Esophagus (tissue), 2 donors: ENCODE data around the gene FOXK1. TPM values are rescaled to one million over a fixed set of nuclear protein-coding genes. Genes with fewer than 3 reads are reported as not detected.

ENCODE experiments used
- H3K27ac ChIP-seq, 2 donors: one replicate each; pipeline ENCODE4 v1.5.1; 2013; ENCODE audit warnings: low read depth in 2 of 2, mild to moderate bottlenecking in 2 of 2, inconsistent platforms in 1 of 2, low read length in 1 of 2, moderate library complexity in 1 of 2
- H3K27me3 ChIP-seq, 2 donors: one replicate each; pipeline ENCODE4 v1.6.1; 2013; ENCODE audit warnings: low read length in 2 of 2, control low read depth in 1 of 2, mild to moderate bottlenecking in 1 of 2; ENCODE audit not compliant: insufficient read depth in 2 of 2, control insufficient read depth in 1 of 2
- H3K36me3 ChIP-seq, 2 donors: one replicate each; pipeline ENCODE4 v1.6.1; 2013; ENCODE audit warnings: low read length in 1 of 2; ENCODE audit not compliant: control insufficient read depth in 2 of 2, insufficient read depth in 2 of 2
- H3K4me1 ChIP-seq, 2 donors: one replicate each; pipeline ENCODE4 v1.6.1; 2013; ENCODE audit warnings: low read length in 1 of 2; ENCODE audit not compliant: control insufficient read depth in 2 of 2, insufficient read depth in 2 of 2
- H3K4me3 ChIP-seq, 2 donors: one replicate each; pipeline ENCODE4 v1.5.1; 2013; ENCODE audit warnings: low read length in 2 of 2, mild to moderate bottlenecking in 2 of 2, low read depth in 1 of 2, moderate library complexity in 1 of 2
- H3K9me3 ChIP-seq, 2 donors: one replicate each; pipeline ENCODE4 v1.6.1; 2013; ENCODE audit warnings: mild to moderate bottlenecking in 2 of 2, low read depth in 1 of 2, low read length in 1 of 2, moderate library complexity in 1 of 2; ENCODE audit not compliant: control insufficient read depth in 2 of 2, insufficient read depth in 1 of 2
- WGBS, 2 donors: extraction: QIAGEN DNeasy Blood & Tissue Kit; methylation state at CpG; one replicate each; pipeline ENCODE4 v1.1.7; 2013; 5-methylcytosine and 5-hydroxymethylcytosine counted together
- polyA plus RNA-seq, 2 donors: library from polyadenylated mRNA; stranded (reverse); fragments of 200-250 nt; gene quantifications; one replicate each; pipeline ENCODE4 v1.2.3, GENCODE V29; 2013
- donor health status: healthy with polysubstance abuse.
- donor health status: Bipolar disorder and iron deficiency.

Gene FOXK1
- polyA plus RNA-seq, 2 donors = 3.9 to 7.1 TPM

DNA sequence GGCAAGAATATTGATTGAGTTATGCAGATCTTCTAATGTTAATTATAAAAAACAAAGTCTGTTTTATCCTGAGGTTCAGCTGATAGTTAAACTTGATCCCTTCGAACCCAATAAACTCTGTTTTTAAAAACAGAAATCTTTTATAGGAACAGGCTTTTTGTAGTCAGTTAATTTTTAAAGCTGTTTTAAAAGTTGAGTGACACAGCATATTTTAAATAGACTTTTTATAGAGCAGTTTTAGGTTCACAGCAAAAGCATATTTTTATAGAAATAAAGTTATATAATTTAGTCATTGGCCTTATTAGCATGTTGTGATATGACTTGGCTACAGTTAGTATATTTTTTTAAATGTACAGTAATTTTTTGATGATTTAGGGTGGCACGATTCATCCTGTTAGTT, 11.1 kb downstream of the FOXK1 start:
- WGBS, 2 donors = 76 to 84% methylated on average over 2 of the region's 2 CpGs
- no peaks in the 10 kb centered on the region for H3K27me3 ChIP-seq
- H3K27ac ChIP-seq = no peak overlapping the region
- H3K4me3 ChIP-seq = no peak overlapping the region
- H3K36me3 ChIP-seq = no peaks in the 10 kb centered on the region
- peaks cover 8 to 10% of the 10 kb centered on the region in 2 donors for H3K4me1 ChIP-seq
- no peaks in the 10 kb centered on the region for H3K9me3 ChIP-seq

DNA sequence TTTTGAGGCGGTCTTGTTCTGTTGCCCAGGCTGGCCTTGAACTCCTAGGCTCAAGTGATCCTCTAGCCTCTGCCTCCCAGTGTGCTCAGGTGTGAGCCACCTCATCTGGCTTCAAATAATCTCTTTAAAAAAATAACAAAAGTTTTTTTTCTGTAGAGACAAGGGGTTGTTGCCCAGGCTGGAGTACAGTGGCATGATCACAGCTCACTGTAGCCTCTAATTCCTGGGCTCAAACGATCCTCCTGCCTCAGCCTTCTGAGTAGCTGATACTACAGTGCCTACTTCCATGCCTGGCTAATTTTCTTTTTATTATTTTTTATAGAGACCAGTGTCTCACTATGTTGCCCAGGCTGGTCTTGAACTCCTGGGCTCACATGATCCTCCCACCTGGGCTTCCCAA, 11.7 kb downstream of the FOXK1 start:
- Histone ChIP-seq H3K4me1 (peaks cover 8 to 10% of the 10 kb centered on the region in 2 donors), H3K36me3 (no peaks in the 10 kb centered on the region), H3K9me3 (no peaks in the 10 kb centered on the region), H3K27ac (no peak overlapping the region), H3K27me3 (no peaks in the 10 kb centered on the region), H3K4me3 (no peak overlapping the region)
- WGBS, 2 donors = 94 to 95% methylated on average over 2 of the region's 2 CpGs

DNA sequence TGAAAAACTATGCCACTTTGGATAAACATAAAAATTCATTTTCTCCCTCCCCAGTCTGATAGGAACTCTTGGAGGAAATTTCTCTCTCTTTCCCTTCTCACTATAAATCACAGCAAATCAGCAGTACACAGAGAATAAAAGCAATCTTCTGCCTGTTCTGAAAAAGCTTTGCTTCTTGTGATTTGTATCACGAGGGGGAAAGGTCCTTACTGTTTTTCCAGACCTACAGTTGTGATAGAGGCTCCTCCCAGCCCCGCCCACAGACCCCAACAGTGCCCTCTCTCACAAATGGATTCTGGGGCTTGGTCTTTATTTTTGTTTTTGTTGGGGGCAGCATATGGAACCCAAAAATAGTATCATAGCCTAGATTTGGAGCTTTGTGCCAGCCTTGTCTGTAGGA, 12.2 kb downstream of the FOXK1 start:
- no peak overlapping the region for H3K4me3 ChIP-seq

DNA sequence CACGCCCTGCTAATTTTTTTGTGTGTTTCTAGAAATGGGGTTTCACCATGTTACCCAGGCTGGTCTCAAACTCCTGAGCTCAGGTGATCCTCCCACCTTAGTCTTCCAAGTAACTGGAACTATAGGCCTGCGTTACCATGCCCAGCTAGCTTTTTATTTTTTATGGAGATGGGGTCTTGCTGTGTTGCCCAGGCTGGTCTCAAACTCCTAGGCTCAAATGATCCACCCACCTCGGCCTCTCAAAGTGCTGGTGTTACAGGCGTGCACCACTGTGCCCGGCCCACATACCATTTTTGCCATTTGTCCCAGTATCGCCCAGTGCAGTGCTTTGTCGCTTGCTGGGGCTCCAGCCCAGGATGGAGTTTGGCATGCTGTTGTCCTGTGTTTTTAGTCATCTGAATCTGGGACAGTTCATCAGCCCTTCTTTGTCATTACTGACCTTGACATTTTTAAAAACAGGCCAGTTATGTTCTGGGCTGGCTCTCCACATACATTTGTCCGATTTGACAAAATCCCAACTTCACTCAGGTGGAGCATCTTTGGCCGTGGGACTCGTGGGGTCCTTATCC, 16.7 kb downstream of the FOXK1 start:
- peaks cover 2 to 9% of the 10 kb centered on the region in 2 donors for H3K4me1 ChIP-seq
- no peak overlapping the region for H3K27ac ChIP-seq
- no peak overlapping the region for H3K4me3 ChIP-seq
- H3K36me3 ChIP-seq = no peaks in the 10 kb centered on the region
- WGBS, 2 donors = 92 to 96% methylated on average over 10 of the region's 10 CpGs
- no peaks in the 10 kb centered on the region for H3K27me3 ChIP-seq
- H3K9me3 ChIP-seq = no peaks in the 10 kb centered on the region

More for the DNA sequence above, 12.2 kb downstream of the FOXK1 start:
- Histone ChIP-seq H3K36me3 (no peaks in the 10 kb centered on the region), H3K27me3 (no peaks in the 10 kb centered on the region), H3K27ac (peak overlapping the region; percentile 18 to 76), H3K9me3 (no peaks in the 10 kb centered on the region), H3K4me1 (peaks cover 8 to 10% of the 10 kb centered on the region in 2 donors)
- WGBS, 2 donors = 82 to 90% methylated on average over 2 of the region's 2 CpGs

DNA sequence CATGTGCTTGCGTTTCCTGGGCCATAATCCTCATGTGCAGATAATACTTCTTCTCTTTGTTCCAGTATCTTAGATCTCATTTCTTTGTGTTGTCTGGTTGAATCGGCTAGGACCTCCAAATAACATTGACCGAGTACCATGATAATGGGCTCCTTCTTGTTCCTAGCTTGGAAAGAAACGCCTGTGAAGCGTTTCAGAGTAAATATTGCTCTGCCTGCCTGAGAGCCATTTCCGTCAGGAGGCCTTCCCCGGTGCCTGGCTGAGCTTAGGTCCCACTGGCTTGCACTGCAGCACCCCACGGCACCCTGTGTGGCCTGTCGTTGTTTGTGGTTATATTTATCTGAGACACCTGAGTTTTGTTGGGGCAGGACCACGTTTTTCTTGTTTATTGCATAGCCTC, 17.7 kb downstream of the FOXK1 start:
- H3K27me3 ChIP-seq = no peaks in the 10 kb centered on the region
- H3K4me3 ChIP-seq = no peak overlapping the region
- H3K9me3 ChIP-seq = no peaks in the 10 kb centered on the region
- peak overlapping the region in 1 of 2 donors; percentile 17 for H3K27ac ChIP-seq
- 65 to 73% methylated on average over 10 of the region's 10 CpGs for WGBS, 2 donors
- H3K4me1 ChIP-seq = peaks cover 0 to 9% of the 10 kb centered on the region in 2 donors
- no peaks in the 10 kb centered on the region for H3K36me3 ChIP-seq

DNA sequence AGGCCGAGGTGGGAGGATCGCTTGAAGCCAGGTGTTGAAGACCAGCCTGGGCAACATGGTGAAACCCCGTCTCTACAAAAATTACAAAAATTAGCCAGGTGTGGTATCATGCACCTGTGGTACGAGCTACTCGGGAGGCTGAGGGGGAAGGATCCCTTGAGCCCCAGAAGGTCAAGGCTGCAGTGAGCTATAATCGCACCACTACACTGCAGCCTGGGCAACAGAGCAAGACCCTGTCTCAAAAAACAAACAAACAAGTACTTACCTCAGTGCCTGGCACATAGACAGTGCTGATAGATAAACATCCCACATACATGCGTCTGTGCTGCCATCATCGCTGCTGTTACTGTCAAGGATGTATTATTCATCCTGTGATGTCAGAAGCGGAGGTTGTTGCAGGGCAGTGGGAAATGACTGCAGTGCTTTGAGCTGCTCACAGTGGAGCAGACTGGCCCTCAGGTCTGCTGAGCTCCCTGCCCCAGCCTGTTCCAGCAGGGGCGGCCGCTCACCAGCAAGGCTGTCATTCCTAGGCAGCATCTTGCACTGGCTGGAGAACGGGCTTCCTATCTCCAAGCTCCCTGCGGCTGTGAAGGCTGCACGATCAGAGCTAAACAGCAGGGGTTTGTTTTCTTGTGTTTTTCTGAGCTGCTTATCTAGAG, 18.6 kb downstream of the FOXK1 start:
- H3K36me3 ChIP-seq = no peaks in the 10 kb centered on the region
- H3K4me3 ChIP-seq = no peak overlapping the region
- no peaks in the 10 kb centered on the region for H3K27me3 ChIP-seq
- H3K9me3 ChIP-seq = no peaks in the 10 kb centered on the region
- peaks cover 0 to 7% of the 10 kb centered on the region in 2 donors for H3K4me1 ChIP-seq
- no peak overlapping the region for H3K27ac ChIP-seq
- WGBS, 2 donors = 80 to 83% methylated on average over 14 of the region's 14 CpGs

DNA sequence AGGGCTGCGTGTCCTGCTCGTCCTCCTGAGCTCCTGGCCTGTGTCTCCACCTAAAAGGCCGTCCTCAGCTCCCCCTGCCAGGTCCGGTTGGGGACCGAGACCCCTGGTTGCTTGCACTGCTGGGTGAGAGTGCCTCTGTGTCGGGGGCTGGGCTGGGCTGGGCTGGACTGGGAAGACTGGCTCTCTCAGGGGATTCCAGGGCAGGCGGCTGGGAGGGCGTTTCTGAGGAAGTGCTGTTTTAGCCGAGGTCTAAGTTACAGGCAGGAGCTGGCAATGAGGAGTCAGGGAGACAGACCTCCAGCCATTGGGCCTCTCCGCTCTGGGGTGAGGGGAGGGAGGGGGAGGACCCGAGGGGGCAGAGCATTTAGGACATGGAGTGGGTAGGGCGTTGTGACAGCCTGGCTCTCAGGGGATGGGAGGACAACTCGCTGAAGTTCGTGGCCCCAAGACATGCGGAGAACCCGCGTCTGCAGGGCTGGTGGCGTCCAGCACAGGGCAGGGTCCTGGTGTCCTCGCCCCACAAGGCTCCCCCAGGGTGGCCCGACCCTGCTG, 20.9 kb downstream of the FOXK1 start:
- H3K27ac ChIP-seq = no peak overlapping the region

DNA sequence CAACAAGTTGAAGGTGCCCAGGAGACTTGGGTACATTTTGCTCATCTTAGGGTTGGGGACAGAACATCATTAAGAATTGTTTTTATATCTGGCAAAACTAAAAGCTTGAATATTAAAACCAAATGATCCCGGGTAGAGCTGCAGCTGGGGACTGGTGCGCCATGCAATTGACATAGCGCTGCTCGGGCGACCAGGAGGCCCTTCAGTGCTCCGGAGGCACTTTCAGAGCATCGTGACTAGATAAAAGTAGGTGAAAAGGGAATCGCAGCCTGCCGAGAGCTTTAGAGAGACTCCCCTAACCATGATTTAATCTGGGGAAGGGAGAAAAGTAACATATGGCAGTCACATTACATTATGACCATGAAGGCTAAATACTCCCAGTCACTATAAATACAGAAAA, 21.4 kb downstream of the FOXK1 start:
- Histone ChIP-seq H3K27ac (no peak overlapping the region), H3K4me1 (peaks cover 0 to 9% of the 10 kb centered on the region in 2 donors), H3K27me3 (no peaks in the 10 kb centered on the region), H3K36me3 (no peaks in the 10 kb centered on the region), H3K9me3 (no peaks in the 10 kb centered on the region), H3K4me3 (no peak overlapping the region)
- WGBS, 2 donors = 93 to 94% methylated on average over 9 of the region's 9 CpGs

More for the DNA sequence above, 20.9 kb downstream of the FOXK1 start:
- Histone ChIP-seq H3K27me3 (no peaks in the 10 kb centered on the region), H3K36me3 (no peaks in the 10 kb centered on the region), H3K4me1 (peaks cover 0 to 9% of the 10 kb centered on the region in 2 donors), H3K9me3 (no peaks in the 10 kb centered on the region), H3K4me3 (no peak overlapping the region)
- WGBS, 2 donors = 78 to 83% methylated on average over 19 to 20 of the region's 20 CpGs

DNA sequence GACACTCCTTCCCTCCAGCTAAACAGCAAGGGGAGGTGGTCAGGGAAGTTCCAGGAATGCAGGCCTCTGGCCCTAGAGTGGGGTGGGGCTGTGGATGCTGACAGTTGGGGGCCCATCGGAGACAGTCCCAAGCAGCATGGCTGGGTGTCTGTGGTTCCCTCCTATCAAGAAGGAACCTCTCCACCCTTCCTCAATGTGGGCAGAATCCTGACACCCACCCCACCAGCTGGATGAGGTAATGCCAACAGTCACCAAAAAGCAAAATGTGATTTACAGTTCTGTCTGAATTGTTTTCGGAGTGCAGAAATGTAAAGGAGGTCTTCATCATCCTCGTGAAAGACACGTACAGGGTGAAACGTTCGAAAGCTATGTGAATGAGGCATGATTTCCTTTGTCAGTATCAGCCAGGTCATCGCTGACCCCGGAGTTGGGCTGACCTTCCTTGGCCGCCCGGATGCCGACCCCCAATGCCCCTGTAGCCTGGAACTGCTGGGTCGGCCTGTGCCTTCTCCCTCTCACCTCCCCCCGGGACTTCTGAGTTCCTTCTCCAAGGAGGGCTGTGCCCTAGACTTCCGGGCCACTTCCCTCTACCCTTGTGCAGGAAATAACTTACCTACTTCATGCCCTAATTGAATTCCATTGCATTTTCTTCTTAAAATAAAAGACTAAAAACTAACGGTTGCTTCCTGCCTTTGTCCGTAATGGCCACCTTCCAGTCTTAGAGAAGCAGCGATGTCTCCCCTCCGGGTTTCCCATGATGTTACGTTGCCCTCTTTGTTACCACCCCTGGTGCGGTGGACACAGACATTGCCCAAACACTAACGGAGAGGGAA, 24.5 kb downstream of the FOXK1 start:
- H3K27me3 ChIP-seq = no peaks in the 10 kb centered on the region
- H3K27ac ChIP-seq = peak overlapping the region in 1 of 2 donors; percentile 22
- no peaks in the 10 kb centered on the region for H3K9me3 ChIP-seq
- H3K4me1 ChIP-seq = peaks cover 0 to 9% of the 10 kb centered on the region in 2 donors
- no peaks in the 10 kb centered on the region for H3K36me3 ChIP-seq
- WGBS, 2 donors = 71 to 76% methylated on average over 21 of the region's 21 CpGs
- no peak overlapping the region for H3K4me3 ChIP-seq
